GM18498 (cell line): Measurements from ENCODE around the gene PPP2R2C.
A peak's percentile ranks its signal among the peaks of the same experiment; 100 is the strongest.

Source experiments
- ATAC-seq: cut with Tn5 transposase; IDR thresholded peaks from one replicate; pipeline ENCODE4 v1.9.1; 2021; ENCODE audit warnings: mild to moderate bottlenecking, moderate library complexity; ENCODE audit not compliant: unreplicated experiment

PPP2R2C gene

DNA sequence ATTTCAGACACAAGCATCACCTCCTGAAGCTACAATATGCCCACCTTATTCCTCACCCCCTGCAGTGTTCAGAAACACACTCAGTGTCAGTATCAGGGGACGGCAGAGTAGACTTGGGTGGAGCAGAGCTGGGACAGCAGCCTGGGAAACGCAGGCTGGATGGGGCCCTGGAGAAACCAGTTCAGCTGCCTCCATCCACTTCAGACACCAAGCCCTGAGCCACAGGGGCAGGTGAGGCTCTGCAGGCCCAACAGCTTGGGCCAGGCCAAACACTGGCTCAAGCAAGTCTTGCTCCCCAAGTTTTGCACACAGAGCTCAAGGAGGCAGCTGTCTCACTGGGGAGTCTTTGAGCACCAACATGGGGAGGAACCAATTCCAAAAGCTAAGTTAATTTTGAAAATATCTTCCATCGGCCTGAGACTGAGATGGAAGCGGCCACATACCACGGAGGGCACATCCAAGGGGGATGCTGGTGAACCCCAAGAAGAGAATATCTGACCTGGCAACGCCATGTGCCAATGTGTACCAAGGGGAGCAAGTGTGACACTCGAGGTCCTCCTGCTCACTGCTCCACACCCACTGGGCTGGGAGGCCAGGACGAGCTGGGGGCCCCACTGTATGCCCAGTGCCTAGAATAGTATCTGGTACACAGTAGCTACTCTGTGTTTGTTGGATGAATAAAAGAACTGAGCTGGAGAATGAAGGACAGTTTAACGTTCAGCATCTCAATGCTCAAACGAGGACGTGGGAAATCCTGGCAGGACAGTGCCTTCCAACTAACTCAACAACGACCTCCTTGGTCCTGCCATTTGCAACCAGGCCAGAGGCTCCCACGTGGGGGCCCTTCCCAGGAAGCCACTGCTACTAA is 45.6 kb downstream of the PPP2R2C start:
- ATAC-seq = no peak

- ATAC-seq = no peak
Observed at GRCh38 chr4:6425911-6426310, 46.5 kb downstream of the PPP2R2C start.

DNA sequence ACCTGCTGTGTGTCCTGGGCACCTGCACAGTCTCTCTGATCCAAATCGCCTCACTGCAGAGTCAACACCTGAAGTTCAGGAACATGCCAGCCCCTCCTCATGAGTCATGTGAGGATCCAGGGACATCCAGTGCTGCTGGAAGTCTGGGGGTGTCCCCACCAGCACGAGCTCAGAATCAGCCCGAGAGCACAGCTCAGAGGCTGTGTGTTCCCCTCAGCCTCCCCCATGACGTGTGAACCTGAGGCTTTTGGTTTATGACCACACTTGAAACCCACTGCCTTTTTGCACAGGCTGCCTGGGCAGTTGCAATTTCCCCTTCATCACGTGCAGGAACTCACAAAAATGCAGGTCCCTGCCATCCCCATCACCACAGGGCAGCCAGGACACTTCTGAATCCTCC is 47.1 kb downstream of the PPP2R2C start:
- no peak for ATAC-seq

DNA sequence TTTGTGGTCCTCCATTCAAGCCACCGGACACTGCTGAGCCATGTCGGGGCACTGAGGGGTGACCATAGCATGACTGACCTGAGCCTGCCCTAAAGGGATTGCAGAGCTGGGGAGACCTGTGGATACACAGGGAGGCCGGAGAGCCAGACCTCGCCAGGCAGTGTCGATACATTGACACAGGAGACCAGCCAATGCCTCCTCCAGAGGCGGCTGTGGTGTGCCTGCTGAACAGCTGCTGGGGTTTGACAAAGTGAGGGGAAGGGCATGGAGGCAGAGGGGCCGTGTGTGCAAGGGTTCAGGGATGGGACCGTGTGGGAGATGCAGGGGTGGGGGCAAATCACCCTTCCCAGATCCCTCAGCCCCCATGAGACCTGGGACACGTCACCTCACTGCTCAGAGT is 48.0 kb downstream of the PPP2R2C start:
- ATAC-seq = no peak

DNA sequence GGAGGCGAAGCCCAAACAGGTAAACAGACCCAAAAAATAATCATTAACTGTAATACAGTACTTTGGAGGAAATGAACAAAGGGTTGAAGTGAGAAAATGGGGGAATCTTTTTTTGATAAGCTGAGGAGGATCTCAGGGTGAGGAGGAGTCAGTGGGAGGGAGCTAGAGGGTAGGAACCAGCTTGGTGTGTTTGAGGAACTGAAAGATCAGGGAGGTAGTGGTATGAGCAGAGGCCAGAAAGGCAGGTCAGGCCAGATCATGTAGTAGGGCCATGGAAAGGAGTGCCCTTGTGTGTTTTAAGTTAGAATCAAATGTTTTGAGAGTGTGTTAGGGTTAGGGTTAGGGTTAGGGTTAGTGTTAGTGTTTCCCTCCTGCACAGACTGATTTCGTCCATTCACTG is 48.8 kb downstream of the PPP2R2C start:
- ATAC-seq = peak; percentile 95

- ATAC-seq = no peak
Observed at GRCh38 chr4:6422866-6423265, 49.5 kb downstream of the PPP2R2C start.

DNA sequence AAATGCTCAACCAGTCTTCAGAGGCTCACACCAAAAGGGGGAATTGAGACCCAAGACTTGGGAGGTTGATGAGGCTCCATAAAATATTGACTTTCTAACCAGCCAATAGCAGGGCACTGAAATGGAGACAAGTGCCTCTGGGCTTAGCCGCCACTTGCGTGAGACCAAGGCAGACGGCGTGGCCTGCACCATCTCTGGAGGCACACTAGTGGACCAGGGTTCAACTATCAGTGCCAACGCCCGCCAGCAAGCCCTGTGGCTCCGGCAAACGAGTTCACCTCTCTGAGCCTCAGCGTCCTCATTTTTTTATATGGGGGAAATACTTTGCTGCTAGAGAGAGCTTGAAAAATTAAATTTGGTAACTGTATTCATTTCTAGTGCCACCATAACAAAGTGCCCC is 50.3 kb downstream of the PPP2R2C start:
- no peak for ATAC-seq

GRCh38 chr4:6421397-6421796 is 51.0 kb downstream of the PPP2R2C start:
- no peak for ATAC-seq

DNA sequence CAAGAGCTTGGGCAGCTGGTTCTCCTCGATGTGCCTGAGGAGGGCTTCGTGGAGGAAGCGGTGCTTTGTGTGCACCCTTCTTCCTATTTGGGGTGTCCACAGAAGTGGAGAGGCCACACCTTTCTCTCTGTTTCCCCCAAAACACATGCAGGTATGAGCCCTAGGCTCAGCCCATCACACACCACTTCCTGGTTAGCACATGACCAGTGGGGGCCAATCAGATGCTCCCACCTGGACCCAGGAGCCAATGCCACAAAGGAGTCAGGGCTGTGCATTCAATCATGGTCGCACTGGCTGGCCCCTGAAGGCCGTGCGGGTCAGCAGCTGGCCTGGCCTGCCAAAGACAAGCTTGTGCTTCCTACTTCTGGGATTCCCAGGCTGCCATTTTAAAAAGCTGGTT is 51.4 kb downstream of the PPP2R2C start:
- no peak for ATAC-seq

DNA sequence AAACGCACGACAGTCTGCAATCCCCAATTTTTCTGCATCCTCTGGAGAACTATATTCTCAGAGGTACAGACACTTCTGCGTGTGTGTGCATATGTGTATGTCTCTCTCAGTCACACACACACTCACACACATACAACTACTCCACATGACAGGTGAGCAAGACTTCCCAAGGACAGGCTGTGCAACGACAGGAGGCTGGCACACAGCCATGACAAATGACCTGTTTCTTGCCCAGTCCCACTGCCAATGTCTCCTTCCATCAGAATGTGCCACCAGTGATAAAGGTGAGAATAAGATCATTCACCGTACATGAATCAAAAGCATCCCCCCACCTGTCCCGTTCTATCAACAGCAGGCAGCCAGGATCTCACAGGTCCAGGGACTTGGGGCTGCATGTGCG is 52.4 kb downstream of the PPP2R2C start:
- ATAC-seq = no peak

GRCh38 chr4:6419452-6420028 is 52.9 kb downstream of the PPP2R2C start:
- no peak for ATAC-seq

- ATAC-seq = no peak
Observed at GRCh38 chr4:6418193-6418755, 54.1 kb downstream of the PPP2R2C start.

GRCh38 chr4:6417516-6418050 is 54.8 kb downstream of the PPP2R2C start:
- ATAC-seq = no peak

DNA sequence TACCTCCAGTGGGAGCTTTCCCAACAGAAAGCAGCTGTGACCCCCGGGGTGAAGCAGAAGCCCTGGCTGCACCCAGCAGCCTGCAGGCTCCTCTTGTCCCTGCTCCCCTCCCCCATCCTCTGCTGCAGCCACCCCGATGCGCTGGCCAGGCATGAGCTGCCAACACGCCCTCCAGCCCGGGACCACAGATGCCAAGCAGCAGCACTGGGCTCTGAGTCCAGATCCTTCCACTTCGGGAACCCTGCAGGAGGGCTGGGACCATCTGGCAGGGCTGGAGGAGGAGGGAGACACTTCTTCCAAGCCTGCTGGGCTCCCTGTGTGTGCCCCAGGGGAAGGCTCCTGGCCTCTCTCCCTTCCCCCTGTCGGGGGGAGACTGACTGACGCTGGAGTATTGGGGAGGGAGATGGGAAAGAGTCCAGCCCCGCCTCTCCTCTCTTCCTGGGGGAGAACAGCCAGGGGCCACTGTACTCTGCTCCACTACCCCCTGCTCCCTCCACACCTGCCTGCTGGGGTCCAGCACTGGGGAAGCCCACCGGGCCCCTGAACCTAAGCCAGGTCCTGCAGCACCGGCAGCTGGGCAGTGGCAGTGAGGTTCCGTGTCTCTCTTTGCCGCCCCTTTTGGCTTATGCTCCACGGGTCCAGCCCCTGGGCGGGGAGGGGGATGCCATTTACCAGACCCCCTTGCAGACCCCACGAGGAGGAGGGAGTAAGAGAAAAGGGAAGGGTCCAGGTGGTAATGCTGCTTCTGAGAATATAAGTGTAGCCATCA is 55.7 kb downstream of the PPP2R2C start:
- no peak for ATAC-seq

DNA sequence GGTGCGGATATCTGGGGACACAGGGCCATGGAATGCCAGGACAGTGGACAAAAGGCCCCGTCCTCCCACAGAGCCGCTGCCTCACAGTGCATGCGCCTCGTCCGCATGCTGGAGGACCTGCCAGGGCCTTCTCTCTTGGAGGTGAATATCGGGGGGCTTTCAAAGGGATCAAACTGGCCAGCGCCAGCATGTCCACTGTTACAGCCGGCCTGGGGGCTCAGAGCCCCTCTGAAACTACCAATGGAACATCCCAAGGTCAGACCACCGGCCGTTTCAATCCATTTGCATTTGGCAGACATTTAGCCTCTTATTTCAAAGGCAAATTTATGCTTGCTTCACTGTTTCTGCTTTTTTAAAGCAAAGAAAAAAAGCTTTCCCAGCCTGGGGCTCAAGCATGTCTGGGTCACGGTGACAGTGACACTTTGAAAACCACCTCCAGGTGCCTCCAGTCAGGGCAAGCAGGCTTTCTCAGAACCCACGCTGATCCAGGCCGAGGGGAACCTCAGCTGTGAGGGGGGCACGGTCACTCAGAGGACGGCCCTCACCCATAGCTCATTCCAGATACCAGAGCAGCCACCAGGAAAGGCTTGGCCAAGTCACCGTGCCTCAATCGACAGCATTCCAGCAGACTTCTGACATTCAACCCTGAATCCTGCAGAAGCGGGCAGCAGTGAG is 57.2 kb downstream of the PPP2R2C start:
- ATAC-seq = no peak

DNA sequence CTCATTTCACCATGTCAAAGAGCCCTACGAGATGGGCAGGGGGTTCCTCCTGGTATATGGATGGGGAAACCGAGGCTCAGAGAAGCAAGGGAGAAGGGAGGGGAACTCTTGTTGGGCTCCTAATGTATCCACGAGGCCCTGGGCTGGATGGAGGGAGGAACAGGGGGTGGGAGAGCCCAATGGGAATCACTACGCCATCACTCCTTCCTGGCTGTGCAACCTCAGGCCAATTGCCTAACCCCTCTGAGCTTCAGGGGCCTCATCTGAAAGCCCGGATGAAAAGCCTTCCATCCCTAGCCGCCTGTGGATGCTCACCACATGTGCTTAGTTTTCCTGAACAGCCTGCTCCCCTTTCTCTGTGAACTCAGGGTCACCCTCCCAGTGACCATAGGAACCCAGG is 57.8 kb downstream of the PPP2R2C start:
- no peak for ATAC-seq

- no peak for ATAC-seq
Observed at GRCh38 chr4:6410664-6411063, 61.8 kb downstream of the PPP2R2C start.

- no peak for ATAC-seq
Observed at GRCh38 chr4:6410068-6410467, 62.3 kb downstream of the PPP2R2C start.

DNA sequence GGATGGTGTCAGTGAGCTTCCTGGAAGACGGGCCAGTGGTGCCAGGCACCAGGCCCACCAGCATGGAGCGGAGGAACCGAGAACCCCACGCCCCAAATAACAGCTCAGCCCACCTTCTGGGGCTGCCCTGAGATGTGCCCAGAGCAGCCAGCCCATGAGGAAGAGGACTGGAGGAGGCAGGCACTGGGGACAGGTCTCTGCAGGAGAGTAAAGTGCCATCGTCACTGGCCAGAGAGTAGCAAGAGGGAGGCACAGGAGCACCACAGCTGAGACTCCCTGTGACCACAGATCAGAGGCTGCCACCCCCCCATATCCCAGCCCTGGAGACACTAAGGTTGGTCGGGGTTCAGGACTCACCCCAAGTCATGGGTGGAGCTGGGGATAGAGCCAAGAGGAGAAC is 63.0 kb downstream of the PPP2R2C start:
- no peak for ATAC-seq

DNA sequence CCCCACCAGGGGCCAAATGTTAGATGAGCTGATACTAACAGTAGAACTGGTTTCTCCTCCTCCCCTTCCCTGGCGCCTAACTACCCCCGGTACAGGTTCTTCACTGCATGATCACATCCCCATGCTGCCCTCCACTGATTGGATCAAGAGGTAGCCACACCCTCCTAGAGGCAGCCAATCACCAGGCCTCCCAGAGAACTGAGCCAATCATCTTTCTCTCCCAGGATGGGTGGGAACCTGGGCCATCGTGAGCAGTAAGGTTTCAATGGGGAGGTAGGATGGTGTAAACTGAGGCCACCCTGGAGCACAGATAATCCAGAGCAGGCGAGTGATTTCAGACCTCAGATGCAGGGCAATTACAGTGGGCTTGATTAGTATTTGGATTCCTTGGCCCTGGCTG is 64.2 kb downstream of the PPP2R2C start:
- ATAC-seq = no peak

GRCh38 chr4:6405397-6405706 is 67.1 kb downstream of the PPP2R2C start:
- no peak for ATAC-seq
